ENCODE data around the gene CMTM7. TPM values are rescaled to one million over a fixed set of nuclear protein-coding genes. Genes with fewer than 3 reads are reported as not detected.

CMTM7 gene
- polyA plus RNA-seq, 4 donors = 47.6 to 52.8 (median 48.4) TPM

GRCh38 chr3:32411442-32411841, 19.8 kb downstream of the CMTM7 start:
- no peak for DNase-seq (ENCODE audit: low read depth in 4 of 4, low spot score in 3 of 4)

DNA sequence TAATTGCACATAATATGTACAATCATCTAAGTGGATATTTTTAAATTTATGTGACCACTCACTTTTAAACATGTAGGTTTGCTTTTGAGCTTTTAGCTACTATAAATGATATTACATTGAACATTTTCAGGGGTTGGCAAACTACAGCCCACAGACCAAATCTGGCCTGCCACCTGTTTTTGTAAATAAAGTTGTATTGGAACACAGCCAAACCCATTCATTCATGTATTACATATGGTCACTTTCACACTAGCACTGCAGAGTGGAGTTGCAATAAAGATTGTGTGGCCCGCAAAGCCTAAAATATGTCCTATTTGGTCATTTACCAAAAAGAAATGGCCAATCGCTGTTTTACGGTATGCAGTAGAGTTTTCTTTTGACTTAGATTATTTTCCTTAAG, 21.2 kb downstream of the CMTM7 start:
- no peak for DNase-seq (ENCODE audit: low read depth in 4 of 4, low spot score in 3 of 4)

DNA sequence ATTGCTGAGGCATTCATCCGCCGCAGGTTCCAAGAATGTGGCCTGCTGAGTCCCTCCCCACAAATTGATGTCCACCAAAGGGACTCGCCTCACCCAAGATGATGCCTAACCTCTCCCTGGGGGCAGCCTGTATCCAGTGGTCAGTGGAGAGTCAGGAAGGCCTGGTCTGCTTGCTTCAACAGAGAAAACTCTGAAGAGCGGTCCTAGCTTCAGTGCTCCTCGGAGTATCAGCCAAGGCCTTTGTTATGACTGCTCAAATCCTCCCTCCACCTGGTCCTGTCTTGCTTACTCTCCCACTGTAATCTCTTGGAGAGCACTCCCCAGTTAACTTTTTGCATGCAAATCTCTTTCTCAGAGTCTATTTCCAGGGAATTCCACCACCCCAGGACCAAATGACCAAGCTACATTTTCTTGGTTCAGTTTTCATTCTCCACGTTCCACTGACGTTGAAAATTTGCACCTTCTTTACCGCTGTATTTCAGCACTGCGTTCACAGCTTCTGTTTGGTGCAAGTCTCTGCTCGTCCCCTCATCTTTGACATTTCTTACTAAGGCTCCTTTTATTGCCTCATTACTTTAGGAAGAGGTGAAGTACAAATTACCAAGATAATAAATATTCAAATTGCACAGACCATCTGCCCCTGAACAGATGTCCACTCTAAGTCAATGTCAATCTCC, 22.3 kb downstream of the CMTM7 start:
- DNase-seq (ENCODE audit: low read depth in 4 of 4, low spot score in 3 of 4) = no peak

DNA sequence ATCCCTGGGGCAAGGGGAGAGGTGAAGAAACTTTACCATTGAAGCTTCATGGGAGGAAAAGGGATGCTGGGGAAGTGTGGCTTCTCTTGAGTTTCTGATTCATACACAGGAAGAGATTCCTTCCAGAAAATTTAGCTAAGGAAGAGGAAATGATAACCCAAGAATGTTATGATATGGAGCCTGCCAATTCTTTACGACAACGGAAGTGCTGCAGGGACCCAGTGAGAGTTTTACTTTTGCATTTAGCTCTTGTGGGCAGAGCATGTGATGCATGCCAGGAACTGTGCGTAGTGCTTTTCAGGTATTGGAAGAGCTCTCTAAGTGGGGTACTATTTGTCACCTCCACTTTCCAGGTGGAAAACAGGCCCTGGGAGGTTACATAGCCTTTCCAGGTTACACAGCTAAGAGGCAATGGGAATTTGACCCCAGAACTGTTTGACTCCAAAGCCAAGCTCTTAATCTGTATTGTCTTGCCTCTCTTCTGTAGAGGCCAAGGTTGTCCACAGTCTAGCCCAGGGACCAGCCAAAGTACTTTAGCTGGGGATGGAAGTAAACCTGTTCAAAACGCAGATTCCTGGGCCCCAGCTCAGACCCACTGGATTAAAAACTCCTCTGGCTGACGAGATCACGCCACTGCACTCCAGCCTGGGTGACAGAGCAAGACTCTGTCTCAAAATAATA, 23.0 kb downstream of the CMTM7 start:
- no peak for DNase-seq (ENCODE audit: low read depth in 4 of 4, low spot score in 3 of 4)

DNA sequence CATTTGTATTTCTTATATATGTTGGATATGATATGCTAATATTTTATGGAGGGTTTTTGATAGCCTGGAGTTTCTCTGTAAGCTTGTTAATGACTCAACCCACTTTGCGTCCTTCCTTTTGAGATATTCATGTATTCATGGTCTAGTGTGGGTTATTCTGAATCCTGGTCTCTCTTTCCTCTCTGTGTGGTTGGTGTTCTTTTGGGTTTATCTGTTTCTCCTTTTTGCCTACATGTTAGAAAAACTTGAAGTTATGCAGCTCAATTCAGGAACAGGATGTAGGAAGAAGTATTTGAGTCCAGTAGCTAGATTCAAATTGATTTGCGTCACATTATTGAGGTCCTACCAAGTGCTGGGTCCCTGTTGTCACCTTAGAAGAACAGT, 28.1 kb downstream of the CMTM7 start:
- DNase-seq (ENCODE audit: low read depth in 4 of 4, low spot score in 3 of 4) = no peak

GRCh38 chr3:32420126-32421038, 28.7 kb downstream of the CMTM7 start:
- no peak for DNase-seq (ENCODE audit: low read depth in 4 of 4, low spot score in 3 of 4)

DNA sequence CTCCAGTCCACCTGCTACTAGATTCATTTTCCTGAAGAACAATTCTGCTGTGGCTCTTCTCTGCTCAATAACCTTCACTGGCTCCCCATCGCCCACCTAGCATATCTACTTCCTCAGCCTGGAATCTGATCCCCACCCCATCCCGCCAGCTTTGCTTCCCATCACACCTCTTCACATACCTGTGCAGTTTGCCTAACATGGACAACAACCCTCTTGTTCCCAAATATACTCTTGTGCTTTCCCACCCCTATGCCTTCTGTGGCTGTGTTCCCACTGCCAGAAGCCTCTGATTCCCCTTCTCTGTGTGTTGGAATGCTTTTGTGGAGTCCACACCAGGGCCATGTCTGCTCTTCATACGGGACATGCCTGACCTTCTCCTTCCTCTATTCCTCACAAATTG, 29.5 kb downstream of the CMTM7 start:
- no peak for DNase-seq (ENCODE audit: low read depth in 4 of 4, low spot score in 3 of 4)

GRCh38 chr3:32421991-32422859, 30.6 kb downstream of the CMTM7 start:
- no peak for DNase-seq (ENCODE audit: low read depth in 4 of 4, low spot score in 3 of 4)

- DNase-seq (ENCODE audit: low read depth in 4 of 4, low spot score in 3 of 4) = no peak
These were observed 31.3 kb downstream of the CMTM7 start for GRCh38 chr3:32422943-32423342.

- no peak for DNase-seq (ENCODE audit: low read depth in 4 of 4, low spot score in 3 of 4)
These were observed 31.9 kb downstream of the CMTM7 start for GRCh38 chr3:32423534-32423933.

- DNase-seq (ENCODE audit: low read depth in 4 of 4, low spot score in 3 of 4) = no peak
These were observed 32.4 kb downstream of the CMTM7 start for GRCh38 chr3:32423956-32424557.

DNA sequence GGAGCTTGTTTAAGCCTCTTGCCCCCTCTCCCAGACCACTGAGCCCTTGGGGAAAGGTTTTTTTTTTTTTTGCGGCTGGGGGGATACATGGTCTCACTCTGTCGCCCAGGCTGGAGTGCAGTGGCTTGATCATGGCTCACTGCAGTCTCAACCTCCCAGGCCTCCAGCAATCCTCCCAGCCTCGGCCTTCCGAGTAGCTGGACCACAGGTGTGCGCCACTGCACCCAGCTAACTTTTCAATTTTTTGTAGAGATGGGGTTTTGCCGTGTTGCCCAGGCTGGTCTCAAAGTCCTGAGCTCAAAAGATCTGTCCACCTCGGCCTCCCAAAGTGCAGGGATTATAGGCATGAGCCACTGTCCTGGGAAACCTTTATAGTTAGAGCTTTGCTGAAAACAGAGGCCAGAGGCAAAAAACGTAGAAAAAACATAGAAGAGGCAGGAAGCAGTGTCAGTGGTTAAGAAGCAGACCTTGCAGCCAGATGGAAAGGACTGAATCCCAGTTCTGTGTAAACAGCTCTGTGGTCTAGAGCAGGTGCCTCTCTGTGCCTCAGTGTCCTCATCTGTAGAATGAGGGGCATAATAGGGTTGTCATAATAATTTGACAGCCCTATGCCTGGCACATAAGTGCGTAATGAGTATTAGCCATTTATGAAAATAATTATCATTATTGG, 33.1 kb downstream of the CMTM7 start:
- DNase-seq (ENCODE audit: low read depth in 4 of 4, low spot score in 3 of 4) = no peak

- no peak for DNase-seq (ENCODE audit: low read depth in 4 of 4, low spot score in 3 of 4)
These were observed 36.7 kb downstream of the CMTM7 start for GRCh38 chr3:32428092-32429068.

DNA sequence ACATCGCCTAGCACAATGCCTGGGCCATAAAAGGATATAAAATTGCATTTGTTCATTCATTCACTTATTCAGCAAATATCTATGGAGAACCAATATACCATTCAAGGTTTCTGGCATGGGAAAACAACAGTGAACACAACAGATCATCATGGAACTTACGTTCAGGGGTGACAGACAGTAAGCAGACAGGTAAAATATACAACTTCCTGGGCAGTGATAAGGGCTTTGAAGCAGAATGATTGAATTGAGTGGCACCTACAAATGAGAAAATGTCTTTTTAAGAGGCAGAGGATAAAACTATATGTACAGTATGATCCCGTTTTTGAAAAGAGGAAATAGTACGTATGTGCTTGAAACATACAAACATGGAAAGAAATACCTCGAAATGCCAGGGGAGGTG, 39.2 kb downstream of the CMTM7 start:
- DNase-seq (ENCODE audit: low read depth in 4 of 4, low spot score in 3 of 4) = no peak

DNA sequence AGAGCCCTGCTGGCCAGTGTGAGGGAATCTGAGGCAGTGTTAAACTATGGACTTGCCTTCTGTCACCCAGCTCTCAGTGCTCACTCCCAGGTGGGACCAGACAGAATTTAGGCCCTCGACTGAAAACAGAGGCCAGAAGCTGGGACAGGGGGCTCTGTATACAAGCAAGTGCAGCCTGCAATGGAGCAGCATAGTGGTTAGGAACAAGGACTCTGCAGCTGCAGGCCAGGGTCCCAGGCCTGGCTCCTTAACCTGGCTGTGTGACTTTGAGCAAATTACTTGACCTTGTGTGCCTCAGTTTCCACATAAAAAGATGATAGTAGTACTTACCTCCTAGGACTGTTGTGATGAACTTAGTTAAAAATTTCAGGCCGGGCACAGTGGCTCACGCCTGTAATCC, 39.8 kb downstream of the CMTM7 start:
- no peak for DNase-seq (ENCODE audit: low read depth in 4 of 4, low spot score in 3 of 4)

- no peak for DNase-seq (ENCODE audit: low read depth in 4 of 4, low spot score in 3 of 4)
These were observed 40.5 kb downstream of the CMTM7 start for GRCh38 chr3:32432045-32432710.

GRCh38 chr3:32432711-32433530, 41.3 kb downstream of the CMTM7 start:
- DNase-seq (ENCODE audit: low read depth in 4 of 4, low spot score in 3 of 4) = no peak
